Measurements from ENCODE around the gene ERGIC1. TPM values are rescaled to one million over a fixed set of nuclear protein-coding genes. Genes with fewer than 3 reads are reported as not detected.

Gene ERGIC1
- total RNA-seq, 6 experiments from 2014 or later = 240 to 276 (median 258) TPM

DNA sequence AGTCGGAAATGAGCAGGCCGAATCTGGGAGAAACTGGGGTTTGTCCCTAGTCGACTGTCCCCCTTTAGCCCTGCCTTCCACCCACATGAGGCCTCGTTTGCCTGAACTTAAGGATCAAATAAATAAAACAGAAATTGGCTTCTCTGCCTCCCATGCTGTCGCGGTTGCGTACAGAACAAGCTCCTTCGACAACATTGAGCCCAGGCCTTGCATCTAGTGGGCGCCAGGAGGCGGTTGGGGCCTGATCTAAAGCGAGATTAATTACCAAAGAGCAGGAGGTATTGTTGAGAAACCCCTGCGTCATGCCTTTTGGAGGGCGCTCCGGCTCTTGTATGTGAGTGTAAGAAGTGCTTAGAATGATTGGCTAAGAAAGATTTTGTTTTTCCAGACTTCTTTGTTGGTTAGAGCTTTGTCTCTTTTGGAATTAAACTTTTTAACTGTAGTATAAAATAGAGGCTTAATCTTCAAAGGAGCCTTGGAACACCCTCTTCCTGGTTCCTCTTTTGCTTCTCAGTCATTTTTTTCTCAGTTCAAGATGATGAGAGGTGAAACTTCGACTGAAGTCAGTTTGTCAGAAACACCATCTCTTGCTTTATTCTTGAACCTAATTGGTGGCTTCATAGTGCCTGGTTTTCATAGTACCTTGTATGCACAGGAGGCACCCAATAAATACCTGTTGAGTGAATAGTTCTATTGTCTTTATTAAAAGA, 150.3 kb downstream of the ERGIC1 start:
- Mint-ChIP-seq H3K9me3 (0 out of 2 replicates have a peak, but pooled peaks cover 3% of the 10 kb centered on the region), H3K27me3 (ENCODE audit: insufficient read depth) (peaks cover 2% of the 10 kb centered on the region), H3K27ac (peak overlapping the region; percentile 98), H3K4me1 (ENCODE audit: low read depth) (peaks cover 25% of the 10 kb centered on the region), H3K36me3 (ENCODE audit: low read depth) (peaks cover 34% of the 10 kb centered on the region), H3K4me3 (peak overlapping the region; percentile 99)
- DNase-seq = peak; percentile 84
- TF ChIP-seq, protein P1, sequence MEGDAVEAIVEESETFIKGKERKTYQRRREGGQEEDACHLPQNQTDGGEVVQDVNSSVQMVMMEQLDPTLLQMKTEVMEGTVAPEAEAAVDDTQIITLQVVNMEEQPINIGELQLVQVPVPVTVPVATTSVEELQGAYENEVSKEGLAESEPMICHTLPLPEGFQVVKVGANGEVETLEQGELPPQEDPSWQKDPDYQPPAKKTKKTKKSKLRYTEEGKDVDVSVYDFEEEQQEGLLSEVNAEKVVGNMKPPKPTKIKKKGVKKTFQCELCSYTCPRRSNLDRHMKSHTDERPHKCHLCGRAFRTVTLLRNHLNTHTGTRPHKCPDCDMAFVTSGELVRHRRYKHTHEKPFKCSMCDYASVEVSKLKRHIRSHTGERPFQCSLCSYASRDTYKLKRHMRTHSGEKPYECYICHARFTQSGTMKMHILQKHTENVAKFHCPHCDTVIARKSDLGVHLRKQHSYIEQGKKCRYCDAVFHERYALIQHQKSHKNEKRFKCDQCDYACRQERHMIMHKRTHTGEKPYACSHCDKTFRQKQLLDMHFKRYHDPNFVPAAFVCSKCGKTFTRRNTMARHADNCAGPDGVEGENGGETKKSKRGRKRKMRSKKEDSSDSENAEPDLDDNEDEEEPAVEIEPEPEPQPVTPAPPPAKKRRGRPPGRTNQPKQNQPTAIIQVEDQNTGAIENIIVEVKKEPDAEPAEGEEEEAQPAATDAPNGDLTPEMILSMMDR (IDR thresholded peaks at IDR 0.05) = peak; percentile 72

GRCh38 chr5:172985596-172985995, 151.5 kb downstream of the ERGIC1 start:
- peak overlapping the region; percentile 74 for H3K27ac Mint-ChIP-seq

GRCh38 chr5:172988276-172988675, 154.2 kb downstream of the ERGIC1 start:
- peaks cover 43% of the 10 kb centered on the region for H3K36me3 Mint-ChIP-seq (ENCODE audit: low read depth)
- H3K27ac Mint-ChIP-seq = no peak overlapping the region

More at GRCh38 chr5:172985596-172985995, 151.5 kb downstream of the ERGIC1 start:
- Mint-ChIP-seq H3K9me3 (0 out of 2 replicates have a peak, but pooled peaks cover 3% of the 10 kb centered on the region), H3K4me3 (peak overlapping the region; percentile 99), H3K36me3 (ENCODE audit: low read depth) (peaks cover 30% of the 10 kb centered on the region), H3K4me1 (ENCODE audit: low read depth) (peaks cover 17% of the 10 kb centered on the region), H3K27me3 (ENCODE audit: insufficient read depth) (peaks cover 2% of the 10 kb centered on the region)
- DNase-seq = no peak
- TF ChIP-seq, protein P1 (IDR thresholded peaks at IDR 0.05) = no peak

GRCh38 chr5:172990776-172991175, 156.7 kb downstream of the ERGIC1 start:
- no peak overlapping the region for H3K27ac Mint-ChIP-seq
- TF ChIP-seq, protein P1 (IDR thresholded peaks at IDR 0.05) = no peak
- peaks cover 36% of the 10 kb centered on the region for H3K36me3 Mint-ChIP-seq (ENCODE audit: low read depth)
- no peak overlapping the region for H3K4me3 Mint-ChIP-seq
- H3K27me3 Mint-ChIP-seq (ENCODE audit: insufficient read depth) = peaks cover 2% of the 10 kb centered on the region; the same call in 1 of the 2 replicates
- DNase-seq = no peak
- peaks cover 22% of the 10 kb centered on the region for H3K4me1 Mint-ChIP-seq (ENCODE audit: low read depth)
- H3K9me3 Mint-ChIP-seq = no peaks in the 10 kb centered on the region

More at GRCh38 chr5:172988276-172988675, 154.2 kb downstream of the ERGIC1 start:
- DNase-seq = no peak
- Mint-ChIP-seq H3K4me1 (ENCODE audit: low read depth) (peaks cover 23% of the 10 kb centered on the region), H3K9me3 (0 out of 2 replicates have a peak, but pooled peaks cover 3% of the 10 kb centered on the region), H3K4me3 (no peak overlapping the region), H3K27me3 (ENCODE audit: insufficient read depth) (peaks cover 2% of the 10 kb centered on the region; the same call in 1 of the 2 replicates)
- TF ChIP-seq, protein P1 (IDR thresholded peaks at IDR 0.05) = no peak

GRCh38 chr5:172994405-172994804, 160.4 kb downstream of the ERGIC1 start:
- Mint-ChIP-seq H3K4me3 (no peak overlapping the region), H3K4me1 (ENCODE audit: low read depth) (peaks cover 15% of the 10 kb centered on the region), H3K27ac (no peak overlapping the region), H3K27me3 (ENCODE audit: insufficient read depth) (peaks cover 2% of the 10 kb centered on the region; the same call in 1 of the 2 replicates), H3K36me3 (ENCODE audit: low read depth) (peaks cover 24% of the 10 kb centered on the region), H3K9me3 (no peaks in the 10 kb centered on the region)
- TF ChIP-seq, protein P1 (IDR thresholded peaks at IDR 0.05) = no peak
- DNase-seq = no peak
